OCI-LY1 (cell line): ENCODE measurements around the gene ARID5B.

Source experiments
- H2AFZ ChIP-seq: fragments of 200-600 bp; sonication (generic), shearing (Covaris generic); 2 replicates; pipeline ENCODE4 v1.6.0; 2014; ENCODE audit warnings: antibody characterized with exemption, mild to moderate bottlenecking, low read length
- H3F3A ChIP-seq: fragments of 200-600 bp; sonication (generic), shearing (Covaris generic); 2 replicates; pipeline ENCODE4 v1.6.0; 2014; ENCODE audit warnings: mild to moderate bottlenecking, antibody characterized with exemption, low read length, moderate library complexity; ENCODE audit not compliant: insufficient read depth
- H3K27ac ChIP-seq: fragments of 200-600 bp; sonication (generic); 2 replicates; pipeline ENCODE4 v1.5.1; 2014; ENCODE audit warnings: low read length, mixed run types, mild to moderate bottlenecking, low read depth; ENCODE audit not compliant: poor library complexity, severe bottlenecking
- H3K27me3 ChIP-seq: fragments of 200-600 bp; sonication (generic); 2 replicates; pipeline ENCODE4 v1.6.0; 2014; ENCODE audit warnings: antibody characterized with exemption, mild to moderate bottlenecking, low read length, moderate library complexity; ENCODE audit not compliant: insufficient read depth
- H3K36me3 ChIP-seq: fragments of 200-600 bp; sonication (generic); 2 replicates; pipeline ENCODE4 v1.6.1; 2014; ENCODE audit warnings: mild to moderate bottlenecking, antibody characterized with exemption, low read length, moderate library complexity, mixed read lengths; ENCODE audit not compliant: insufficient read depth
- H3K4me1 ChIP-seq: fragments of 200-600 bp; sonication (generic); 2 replicates; pipeline ENCODE4 v1.5.1; 2014; ENCODE audit warnings: mild to moderate bottlenecking, low read length, moderate library complexity; ENCODE audit not compliant: insufficient read depth, severe bottlenecking
- H3K4me2 ChIP-seq: fragments of 200-600 bp; sonication (generic), shearing (Covaris generic); 2 replicates; pipeline ENCODE4 v1.6.1; 2014; ENCODE audit warnings: low read length
- H3K4me3 ChIP-seq: fragments of 200-600 bp; sonication (generic); 2 replicates; pipeline ENCODE4 v1.5.1; 2014; ENCODE audit warnings: low read length, low read depth, mild to moderate bottlenecking, mixed read lengths; ENCODE audit not compliant: poor library complexity, severe bottlenecking
- H3K79me2 ChIP-seq: fragments of 200-600 bp; shearing (Covaris generic); 2 replicates; pipeline ENCODE4 v1.6.1; 2016; ENCODE audit warnings: mixed run types, low read length, mixed read lengths; ENCODE audit not compliant: insufficient read depth
- H3K9ac ChIP-seq: fragments of 200-600 bp; sonication (generic), shearing (Covaris generic); 2 replicates; pipeline ENCODE4 v1.6.1; 2014; ENCODE audit warnings: mild to moderate bottlenecking, low read length, mixed read lengths
- H3K9me2 ChIP-seq: fragments of 200-600 bp; sonication (generic), shearing (Covaris generic); 2 replicates; pipeline ENCODE4 v1.6.1; 2014; ENCODE audit warnings: low read depth, mild to moderate bottlenecking, low read length, mixed read lengths
- H3K9me3 ChIP-seq: fragments of 200-600 bp; shearing (Covaris generic); 2 replicates; pipeline ENCODE4 v1.6.1; 2014; ENCODE audit warnings: low read length, mixed read lengths
- H4K20me1 ChIP-seq: fragments of 200-600 bp; sonication (generic), shearing (Covaris generic); 2 replicates; pipeline ENCODE4 v1.6.0; 2016; ENCODE audit warnings: mild to moderate bottlenecking, low read length; ENCODE audit not compliant: insufficient read depth
- EZH2 ChIP-seq: fragments of 200-600 bp; sonication (generic), shearing (Covaris generic); IDR thresholded peaks from 2 replicates; pipeline ENCODE4 v1.8.0; 2017; ENCODE audit warnings: borderline replicate concordance, mixed run types, mild to moderate bottlenecking, antibody characterized with exemption, low read length, moderate library complexity, mixed read lengths
- TF ChIP-seq, protein P1 (sequence below): fragments of 200-600 bp; sonication (generic), shearing (Covaris generic); IDR thresholded peaks from 2 replicates; pipeline ENCODE4 v1.5.1; 2017; ENCODE audit warnings: mild to moderate bottlenecking, antibody characterized with exemption, low read length, moderate library complexity, mixed read lengths

ARID5B gene

DNA sequence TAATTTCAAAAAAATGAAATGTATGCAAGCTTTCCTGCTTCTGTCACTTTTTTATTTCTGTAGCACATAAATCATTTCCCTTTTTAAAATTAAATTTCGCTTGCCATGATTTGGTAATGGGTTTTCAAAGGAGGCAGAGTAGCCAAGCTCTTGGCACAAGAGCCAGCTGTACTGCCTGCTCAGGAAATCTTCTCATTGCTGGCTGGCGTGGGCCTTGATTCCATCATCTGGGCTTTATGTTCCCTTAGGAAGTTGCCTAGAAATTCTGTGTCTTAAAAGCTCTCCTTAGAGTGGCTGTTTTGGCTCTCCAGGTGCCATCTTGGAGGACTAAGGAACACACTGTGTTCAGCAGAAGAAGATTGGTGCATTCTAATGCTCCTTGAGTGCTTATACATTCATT is 107.4 kb downstream of the ARID5B start:
- Histone ChIP-seq H3K9me3 (no peaks in the 10 kb centered on the region), H3K4me1 (peaks cover 58% of the 10 kb centered on the region), H3K27me3 (no peaks in the 10 kb centered on the region), H3K27ac (peak overlapping the region; percentile 54), H3K9me2 (no peaks in the 10 kb centered on the region), H3K9ac (no peak overlapping the region; the same call in 1 of the 2 replicates), H3K79me2 (0 out of 2 replicates have a peak, but pooled peaks cover 5% of the 10 kb centered on the region), H2AFZ (no peak overlapping the region), H3K4me3 (no peak overlapping the region), H4K20me1 (no peaks in the 10 kb centered on the region), H3F3A (no peaks in the 10 kb centered on the region), H3K4me2 (no peak overlapping the region; the same call in 1 of the 2 replicates), H3K36me3 (peaks cover 25% of the 10 kb centered on the region)
- TF ChIP-seq, protein P1, sequence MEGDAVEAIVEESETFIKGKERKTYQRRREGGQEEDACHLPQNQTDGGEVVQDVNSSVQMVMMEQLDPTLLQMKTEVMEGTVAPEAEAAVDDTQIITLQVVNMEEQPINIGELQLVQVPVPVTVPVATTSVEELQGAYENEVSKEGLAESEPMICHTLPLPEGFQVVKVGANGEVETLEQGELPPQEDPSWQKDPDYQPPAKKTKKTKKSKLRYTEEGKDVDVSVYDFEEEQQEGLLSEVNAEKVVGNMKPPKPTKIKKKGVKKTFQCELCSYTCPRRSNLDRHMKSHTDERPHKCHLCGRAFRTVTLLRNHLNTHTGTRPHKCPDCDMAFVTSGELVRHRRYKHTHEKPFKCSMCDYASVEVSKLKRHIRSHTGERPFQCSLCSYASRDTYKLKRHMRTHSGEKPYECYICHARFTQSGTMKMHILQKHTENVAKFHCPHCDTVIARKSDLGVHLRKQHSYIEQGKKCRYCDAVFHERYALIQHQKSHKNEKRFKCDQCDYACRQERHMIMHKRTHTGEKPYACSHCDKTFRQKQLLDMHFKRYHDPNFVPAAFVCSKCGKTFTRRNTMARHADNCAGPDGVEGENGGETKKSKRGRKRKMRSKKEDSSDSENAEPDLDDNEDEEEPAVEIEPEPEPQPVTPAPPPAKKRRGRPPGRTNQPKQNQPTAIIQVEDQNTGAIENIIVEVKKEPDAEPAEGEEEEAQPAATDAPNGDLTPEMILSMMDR = no peak
- no peak for TF ChIP-seq EZH2

DNA sequence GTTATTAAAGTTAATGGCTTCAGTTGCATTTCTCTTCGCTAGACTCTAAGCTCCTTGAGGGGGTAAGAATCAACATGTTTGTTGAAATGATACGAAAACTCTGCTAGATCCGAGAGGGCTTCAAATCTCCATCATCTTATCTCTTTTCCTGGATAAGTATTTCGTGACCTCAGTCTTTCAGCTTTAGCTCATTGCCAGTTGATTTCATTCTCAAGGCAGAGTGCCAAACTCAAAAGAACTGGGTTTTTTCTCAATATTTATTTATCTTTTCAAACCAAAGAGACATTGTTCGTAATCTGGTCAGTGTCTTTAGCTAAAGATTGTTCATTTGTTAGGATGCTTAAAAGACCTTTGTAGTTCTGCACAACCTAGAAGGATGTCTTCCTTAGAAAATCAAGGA is 108.9 kb downstream of the ARID5B start:
- H3K79me2 ChIP-seq = 0 out of 2 replicates have a peak, but pooled peaks cover 5% of the 10 kb centered on the region
- no peak overlapping the region for H3K9ac ChIP-seq
- no peaks in the 10 kb centered on the region for H4K20me1 ChIP-seq
- no peaks in the 10 kb centered on the region for H3K9me2 ChIP-seq
- H3F3A ChIP-seq = no peaks in the 10 kb centered on the region
- peaks cover 29% of the 10 kb centered on the region for H3K36me3 ChIP-seq
- no peak for TF ChIP-seq EZH2
- TF ChIP-seq, protein P1 = no peak
- no peak overlapping the region for H3K4me3 ChIP-seq
- peak overlapping the region; percentile 54 for H3K27ac ChIP-seq
- H2AFZ ChIP-seq = no peak overlapping the region
- H3K4me1 ChIP-seq = peaks cover 49% of the 10 kb centered on the region
- H3K9me3 ChIP-seq = no peaks in the 10 kb centered on the region
- H3K27me3 ChIP-seq = no peaks in the 10 kb centered on the region
- no peak overlapping the region for H3K4me2 ChIP-seq

DNA sequence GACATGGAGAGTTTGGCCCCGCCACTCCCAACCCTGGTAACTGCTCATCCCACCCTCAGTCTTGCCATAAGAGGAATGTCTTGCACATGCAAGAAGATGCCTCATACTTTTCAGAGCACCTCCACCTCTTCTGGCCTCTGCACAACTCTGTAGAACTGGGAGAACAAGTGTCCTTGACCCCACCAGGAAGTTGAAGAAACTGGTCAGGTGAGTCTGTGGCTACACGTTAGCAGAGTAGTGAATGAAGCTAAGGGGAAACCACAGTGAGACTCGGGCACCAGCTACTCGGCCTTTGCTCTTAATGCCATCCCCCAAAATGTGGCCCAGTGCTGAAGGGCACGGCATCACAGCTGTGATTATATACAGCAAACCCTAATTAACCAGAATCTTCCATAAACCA is 110.1 kb downstream of the ARID5B start:
- H3K36me3 ChIP-seq = peaks cover 29% of the 10 kb centered on the region; the same call in 1 of the 2 replicates

More for the DNA sequence above, 110.1 kb downstream of the ARID5B start:
- no peak overlapping the region for H3K9ac ChIP-seq
- peaks cover 60% of the 10 kb centered on the region for H3K4me1 ChIP-seq
- no peaks in the 10 kb centered on the region for H3K9me2 ChIP-seq
- H3F3A ChIP-seq = no peaks in the 10 kb centered on the region
- H3K27me3 ChIP-seq = no peaks in the 10 kb centered on the region
- TF ChIP-seq EZH2 = no peak
- TF ChIP-seq, protein P1 = no peak
- H4K20me1 ChIP-seq = no peaks in the 10 kb centered on the region
- H3K4me2 ChIP-seq = no peak overlapping the region
- H2AFZ ChIP-seq = no peak overlapping the region
- H3K4me3 ChIP-seq = no peak overlapping the region
- peaks cover 8% of the 10 kb centered on the region; the same call in 1 of the 2 replicates for H3K79me2 ChIP-seq
- H3K27ac ChIP-seq = peak overlapping the region; percentile 42
- no peaks in the 10 kb centered on the region for H3K9me3 ChIP-seq
